ENCODE data around the gene SIN3A. TPM values are rescaled to one million over a fixed set of nuclear protein-coding genes. Genes with fewer than 3 reads are reported as not detected.

Gene SIN3A
- total and polyA plus RNA-seq, 8 donors, result 6.8 to 33.4 (median 21.6) TPM

- no peak for TF ChIP-seq CTCF (IDR thresholded peaks at IDR 0.05)
- no peak for ATAC-seq
- no peak for FAIRE-seq
- Histone ChIP-seq H3K27me3 (no peaks in the 10 kb centered on the region), H3K4me1 (no peaks in the 10 kb centered on the region), H3K4me3 (no peak overlapping the region), H3K36me3 (no peaks in the 10 kb centered on the region), H3K9me3 (no peaks in the 10 kb centered on the region), H3K27ac (peak overlapping the region in 1 of 4 donors; percentile 96)
- 54 to 60% methylated on average over 6 of the region's 6 CpGs for WGBS, 2 donors
- no peak for DNase-seq
- intact Hi-C loops (cut with DNase I), result no loop called here
Measured at GRCh38 chr15:75456710-75457109, 5.2 kb upstream of the SIN3A start.

GRCh38 chr15:75455982-75456531 lies 4.6 kb upstream of the SIN3A start:
- DNase-seq (peak in 1 of 6 donors; percentile 35), FAIRE-seq (no peak), ATAC-seq (no peak)
- TF ChIP-seq CTCF (IDR thresholded peaks at IDR 0.05), result no peak
- no peaks in the 10 kb centered on the region for H3K4me1 ChIP-seq
- H3K27me3 ChIP-seq, result no peaks in the 10 kb centered on the region
- no peaks in the 10 kb centered on the region for H3K36me3 ChIP-seq
- peak overlapping the region; percentile 81 to 95 (median 93) for H3K4me3 ChIP-seq
- no peaks in the 10 kb centered on the region for H3K9me3 ChIP-seq
- H3K27ac ChIP-seq, result peak overlapping the region; percentile 94 to 96 (median 96)
- intact Hi-C loops (cut with DNase I), result no loop called here
- WGBS, 2 donors, result 1% methylated on average over 24 of the region's 24 CpGs

GRCh38 chr15:75455424-75455981 lies 4.0 kb upstream of the SIN3A start:
- peak; percentile 85 to 92 (median 90) for DNase-seq
- 0 to 1% methylated on average over 47 to 48 of the region's 48 CpGs for WGBS, 2 donors
- no peaks in the 10 kb centered on the region for H3K9me3 ChIP-seq
- peak; percentile 9 for FAIRE-seq
- H3K27me3 ChIP-seq, result no peaks in the 10 kb centered on the region
- peak overlapping the region; percentile 81 to 95 (median 93) for H3K4me3 ChIP-seq
- no peak for TF ChIP-seq CTCF (IDR thresholded peaks at IDR 0.05)
- peak; percentile 21 to 38 (median 33) for ATAC-seq
- H3K36me3 ChIP-seq, result no peaks in the 10 kb centered on the region
- intact Hi-C loops (cut with DNase I), result no loop called here
- peak overlapping the region; percentile 94 to 96 (median 96) for H3K27ac ChIP-seq
- H3K4me1 ChIP-seq, result no peaks in the 10 kb centered on the region

- Histone ChIP-seq H3K36me3 (no peaks in the 10 kb centered on the region), H3K27ac (peak overlapping the region; percentile 94 to 96 (median 96)), H3K4me3 (peak overlapping the region; percentile 81 to 95 (median 93)), H3K4me1 (peaks cover 0 to 2% (median under 1%) of the 10 kb centered on the region in 3 donors), H3K27me3 (no peaks in the 10 kb centered on the region), H3K9me3 (no peaks in the 10 kb centered on the region)
- intact Hi-C loops (cut with DNase I), result no loop called here
- no peak for FAIRE-seq
- no peak for TF ChIP-seq CTCF (IDR thresholded peaks at IDR 0.05)
- ATAC-seq, result peak in 2 of 4 donors; percentile 3 to 6
- peak in 4 of 6 donors; percentile 79 to 89 (median 83) for DNase-seq
- 1% methylated on average over 55 to 116 of the region's 116 CpGs for WGBS, 2 donors
Measured at GRCh38 chr15:75454471-75455378, 3.2 kb upstream of the SIN3A start.
